H1 (cell line): ENCODE measurements around the gene VCP. TPM values are rescaled to one million over a fixed set of nuclear protein-coding genes. Genes with fewer than 3 reads are reported as not detected.

Source experiments
- KDM1A ChIP-seq: fragments of 200-600, 300-600 bp; sonication (generic); IDR thresholded peaks from 2 replicates; pipeline ENCODE4 v1.7.1; 2016; ENCODE audit warnings: mild to moderate bottlenecking, low read length, borderline replicate concordance
- SIN3A ChIP-seq, 2 experiments: IDR thresholded peaks in 1 of 2; conservative IDR thresholded peaks in 1 of 2; 2 replicates each; pipeline ENCODE4 v1.6.1; 2011 to 2012; ENCODE audit warnings: low read length in 2 of 2, improper control_type of control experiment in 1 of 2, low read depth in 1 of 2, mild to moderate bottlenecking in 1 of 2
- polyA plus RNA-seq, 7 experiments: library from polyadenylated mRNA; depleted of rRNA in 3 of 7; stranded (reverse) in 5 of 7; unstranded in 2 of 7; fragments of >200 nt in 5 of 7; fragments of 200-250 nt in 2 of 7; gene quantifications; 1 replicate in 5 of 7; 2 replicates in 1 of 7; 4 replicates in 1 of 7; pipeline versions ENCODE4 v1.2.1 to v1.2.3, GENCODE V29; 2011 to 2013; ENCODE audit warnings: missing spikeins in 2 of 7, mixed read lengths in 2 of 7
- total RNA-seq: library from RNA; stranded (reverse); fragmentation: NEBNext Ultra II Directional; extraction: Animal tissue kit (Norgen Biotek cat#: 25700); gene quantifications from 2 replicates; pipeline ENCODE4 v1.2.1, GENCODE V29; 2021
- TF ChIP-seq, protein P1 (sequence below): fragments of 300-600 bp; sonication (generic); IDR thresholded peaks from 2 replicates; pipeline ENCODE4 v1.7.1; 2012; ENCODE audit warnings: low read length, moderate library complexity, mild to moderate bottlenecking, inconsistent platforms; ENCODE audit not compliant: insufficient replicate concordance

Gene VCP
- total and polyA plus RNA-seq, 2 of the 8 experiments (the other 6 are each of a cell fraction or from before 2014, with no cell fraction given), result 173 to 375 TPM

DNA sequence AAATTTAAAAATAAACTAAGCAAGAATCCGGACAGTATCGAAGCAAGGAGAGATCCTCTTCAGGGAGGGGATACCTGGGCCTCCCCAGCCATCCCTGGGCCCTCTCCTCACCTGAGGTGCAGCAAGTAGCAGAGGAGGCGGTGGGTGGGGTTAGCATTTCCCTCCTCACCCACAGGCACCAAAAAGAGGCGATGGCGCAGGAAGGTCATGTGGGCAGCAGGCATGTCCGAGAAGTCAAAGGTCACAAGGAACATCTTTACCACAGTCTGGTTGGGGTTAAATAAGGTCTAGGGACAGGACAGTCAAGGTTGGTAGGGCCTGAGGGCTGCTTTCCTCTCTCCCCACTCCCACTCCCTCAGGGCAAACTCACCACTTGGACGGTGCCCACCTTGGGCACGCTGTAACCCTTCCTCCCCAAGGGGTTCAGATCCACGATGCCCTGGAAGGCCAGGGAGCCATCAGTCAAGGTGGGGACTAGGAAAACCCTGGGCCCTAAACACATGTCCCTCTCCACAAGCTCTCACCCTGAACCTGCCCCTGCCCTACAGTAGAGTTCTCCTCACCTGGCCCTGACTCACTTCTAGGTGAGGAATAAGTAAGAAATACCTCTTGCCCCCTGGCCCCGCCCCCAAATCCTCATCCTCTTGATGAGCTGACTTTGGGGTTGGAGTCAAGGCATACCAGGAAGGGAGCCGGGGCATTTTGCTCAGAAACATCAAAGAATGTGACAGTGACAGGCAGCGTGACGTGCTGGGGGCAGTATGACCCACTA, 33.3 kb upstream of the VCP start (continued):
- TF ChIP-seq, protein P1, sequence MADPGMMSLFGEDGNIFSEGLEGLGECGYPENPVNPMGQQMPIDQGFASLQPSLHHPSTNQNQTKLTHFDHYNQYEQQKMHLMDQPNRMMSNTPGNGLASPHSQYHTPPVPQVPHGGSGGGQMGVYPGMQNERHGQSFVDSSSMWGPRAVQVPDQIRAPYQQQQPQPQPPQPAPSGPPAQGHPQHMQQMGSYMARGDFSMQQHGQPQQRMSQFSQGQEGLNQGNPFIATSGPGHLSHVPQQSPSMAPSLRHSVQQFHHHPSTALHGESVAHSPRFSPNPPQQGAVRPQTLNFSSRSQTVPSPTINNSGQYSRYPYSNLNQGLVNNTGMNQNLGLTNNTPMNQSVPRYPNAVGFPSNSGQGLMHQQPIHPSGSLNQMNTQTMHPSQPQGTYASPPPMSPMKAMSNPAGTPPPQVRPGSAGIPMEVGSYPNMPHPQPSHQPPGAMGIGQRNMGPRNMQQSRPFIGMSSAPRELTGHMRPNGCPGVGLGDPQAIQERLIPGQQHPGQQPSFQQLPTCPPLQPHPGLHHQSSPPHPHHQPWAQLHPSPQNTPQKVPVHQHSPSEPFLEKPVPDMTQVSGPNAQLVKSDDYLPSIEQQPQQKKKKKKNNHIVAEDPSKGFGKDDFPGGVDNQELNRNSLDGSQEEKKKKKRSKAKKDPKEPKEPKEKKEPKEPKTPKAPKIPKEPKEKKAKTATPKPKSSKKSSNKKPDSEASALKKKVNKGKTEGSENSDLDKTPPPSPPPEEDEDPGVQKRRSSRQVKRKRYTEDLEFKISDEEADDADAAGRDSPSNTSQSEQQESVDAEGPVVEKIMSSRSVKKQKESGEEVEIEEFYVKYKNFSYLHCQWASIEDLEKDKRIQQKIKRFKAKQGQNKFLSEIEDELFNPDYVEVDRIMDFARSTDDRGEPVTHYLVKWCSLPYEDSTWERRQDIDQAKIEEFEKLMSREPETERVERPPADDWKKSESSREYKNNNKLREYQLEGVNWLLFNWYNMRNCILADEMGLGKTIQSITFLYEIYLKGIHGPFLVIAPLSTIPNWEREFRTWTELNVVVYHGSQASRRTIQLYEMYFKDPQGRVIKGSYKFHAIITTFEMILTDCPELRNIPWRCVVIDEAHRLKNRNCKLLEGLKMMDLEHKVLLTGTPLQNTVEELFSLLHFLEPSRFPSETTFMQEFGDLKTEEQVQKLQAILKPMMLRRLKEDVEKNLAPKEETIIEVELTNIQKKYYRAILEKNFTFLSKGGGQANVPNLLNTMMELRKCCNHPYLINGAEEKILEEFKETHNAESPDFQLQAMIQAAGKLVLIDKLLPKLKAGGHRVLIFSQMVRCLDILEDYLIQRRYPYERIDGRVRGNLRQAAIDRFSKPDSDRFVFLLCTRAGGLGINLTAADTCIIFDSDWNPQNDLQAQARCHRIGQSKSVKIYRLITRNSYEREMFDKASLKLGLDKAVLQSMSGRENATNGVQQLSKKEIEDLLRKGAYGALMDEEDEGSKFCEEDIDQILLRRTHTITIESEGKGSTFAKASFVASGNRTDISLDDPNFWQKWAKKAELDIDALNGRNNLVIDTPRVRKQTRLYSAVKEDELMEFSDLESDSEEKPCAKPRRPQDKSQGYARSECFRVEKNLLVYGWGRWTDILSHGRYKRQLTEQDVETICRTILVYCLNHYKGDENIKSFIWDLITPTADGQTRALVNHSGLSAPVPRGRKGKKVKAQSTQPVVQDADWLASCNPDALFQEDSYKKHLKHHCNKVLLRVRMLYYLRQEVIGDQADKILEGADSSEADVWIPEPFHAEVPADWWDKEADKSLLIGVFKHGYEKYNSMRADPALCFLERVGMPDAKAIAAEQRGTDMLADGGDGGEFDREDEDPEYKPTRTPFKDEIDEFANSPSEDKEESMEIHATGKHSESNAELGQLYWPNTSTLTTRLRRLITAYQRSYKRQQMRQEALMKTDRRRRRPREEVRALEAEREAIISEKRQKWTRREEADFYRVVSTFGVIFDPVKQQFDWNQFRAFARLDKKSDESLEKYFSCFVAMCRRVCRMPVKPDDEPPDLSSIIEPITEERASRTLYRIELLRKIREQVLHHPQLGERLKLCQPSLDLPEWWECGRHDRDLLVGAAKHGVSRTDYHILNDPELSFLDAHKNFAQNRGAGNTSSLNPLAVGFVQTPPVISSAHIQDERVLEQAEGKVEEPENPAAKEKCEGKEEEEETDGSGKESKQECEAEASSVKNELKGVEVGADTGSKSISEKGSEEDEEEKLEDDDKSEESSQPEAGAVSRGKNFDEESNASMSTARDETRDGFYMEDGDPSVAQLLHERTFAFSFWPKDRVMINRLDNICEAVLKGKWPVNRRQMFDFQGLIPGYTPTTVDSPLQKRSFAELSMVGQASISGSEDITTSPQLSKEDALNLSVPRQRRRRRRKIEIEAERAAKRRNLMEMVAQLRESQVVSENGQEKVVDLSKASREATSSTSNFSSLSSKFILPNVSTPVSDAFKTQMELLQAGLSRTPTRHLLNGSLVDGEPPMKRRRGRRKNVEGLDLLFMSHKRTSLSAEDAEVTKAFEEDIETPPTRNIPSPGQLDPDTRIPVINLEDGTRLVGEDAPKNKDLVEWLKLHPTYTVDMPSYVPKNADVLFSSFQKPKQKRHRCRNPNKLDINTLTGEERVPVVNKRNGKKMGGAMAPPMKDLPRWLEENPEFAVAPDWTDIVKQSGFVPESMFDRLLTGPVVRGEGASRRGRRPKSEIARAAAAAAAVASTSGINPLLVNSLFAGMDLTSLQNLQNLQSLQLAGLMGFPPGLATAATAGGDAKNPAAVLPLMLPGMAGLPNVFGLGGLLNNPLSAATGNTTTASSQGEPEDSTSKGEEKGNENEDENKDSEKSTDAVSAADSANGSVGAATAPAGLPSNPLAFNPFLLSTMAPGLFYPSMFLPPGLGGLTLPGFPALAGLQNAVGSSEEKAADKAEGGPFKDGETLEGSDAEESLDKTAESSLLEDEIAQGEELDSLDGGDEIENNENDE, result no peak
- no peak for TF ChIP-seq SIN3A (conservative IDR thresholded peaks at IDR 0.05 in 1 of 2, IDR thresholded peaks at IDR 0.05 in 1 of 2; ENCODE audit: low read depth in 1 of 2, low read length in 2 of 2)
- TF ChIP-seq KDM1A, result no peak
